Tibial nerve (tissue), 4 donors: ENCODE results near the gene MSN. TPM values are rescaled to one million over a fixed set of nuclear protein-coding genes. Genes with fewer than 3 reads are reported as not detected.
"Not testable (repeated sequence)": the region's sequence is repeated elsewhere in the genome, so short reads cannot be mapped to it uniquely, and the experiment has no call there.

Source experiments
- DNase-seq, 2 donors: peaks; one replicate each; pipeline ENCODE4 v3.0.0-alpha.2; 2019; ENCODE audit warnings: low spot score in 2 of 2
- H3K27ac ChIP-seq, 4 donors: fragments of 200-600 bp; sonication (generic) in 3 of 4; one replicate each; pipeline ENCODE4 v1.5.1; 2017 to 2019; ENCODE audit warnings: mild to moderate bottlenecking in 1 of 4
- H3K27me3 ChIP-seq, 2 donors: fragments of 200-600 bp; sonication (generic) in 1 of 2; one replicate each; pipeline versions ENCODE4 v1.5.1 to v1.6.0; 2017 to 2019
- H3K36me3 ChIP-seq, 3 donors: fragments of 200-600 bp; sonication (generic); one replicate each; pipeline ENCODE4 v1.5.1; 2018 to 2019
- H3K4me1 ChIP-seq, 4 donors: fragments of 200-600 bp; sonication (generic) in 3 of 4; one replicate each; pipeline ENCODE4 v1.5.1; 2017 to 2019
- H3K4me3 ChIP-seq, 4 donors: fragments of 200-600 bp; sonication (generic) in 3 of 4; one replicate each; pipeline ENCODE4 v1.5.1; 2017 to 2019; ENCODE audit warnings: mild to moderate bottlenecking in 1 of 4, moderate library complexity in 1 of 4
- H3K9me3 ChIP-seq, 4 donors: fragments of 200-600 bp; sonication (generic) in 3 of 4; one replicate each; pipeline ENCODE4 v1.5.1; 2017 to 2019
- EP300 ChIP-seq, 2 donors: sonication (generic); formaldehyde crosslinking; IDR thresholded peaks; one replicate each; pipeline ENCODE4 v1.6.1; 2017; ENCODE audit warnings: antibody characterized with exemption in 2 of 2, mild to moderate bottlenecking in 1 of 2
- POLR2A ChIP-seq, 2 donors: fragments of 450-650 bp; IDR thresholded peaks; one replicate each; pipeline ENCODE4 v1.6.1; 2017; ENCODE audit warnings: antibody characterized with exemption in 2 of 2, mild to moderate bottlenecking in 2 of 2, moderate library complexity in 2 of 2
- WGBS, 2 donors: methylation state at CpG; one replicate each; pipeline ENCODE4 v1.1.5; 2018; 5-methylcytosine and 5-hydroxymethylcytosine counted together
- total RNA-seq, 4 donors: library from RNA; depleted of rRNA; stranded (reverse); fragments of >200 nt; gene quantifications; one replicate each; pipeline ENCODE4 v1.1.0, GENCODE V29; 2016
- TF ChIP-seq, protein P1 (sequence below), 5 experiments: fragments of 200-600 bp in 3 of 5; fragments of 450-650 bp in 2 of 5; sonication (generic) in 3 of 5; IDR thresholded peaks; one replicate each; pipeline ENCODE4 v1.5.1; 2016 to 2019; ENCODE audit warnings: antibody characterized with exemption in 5 of 5, mild to moderate bottlenecking in 3 of 5, moderate library complexity in 2 of 5

MSN gene
- total RNA-seq = 100 to 1,000 TPM; 215 to 284 (median 258) TPM

DNA sequence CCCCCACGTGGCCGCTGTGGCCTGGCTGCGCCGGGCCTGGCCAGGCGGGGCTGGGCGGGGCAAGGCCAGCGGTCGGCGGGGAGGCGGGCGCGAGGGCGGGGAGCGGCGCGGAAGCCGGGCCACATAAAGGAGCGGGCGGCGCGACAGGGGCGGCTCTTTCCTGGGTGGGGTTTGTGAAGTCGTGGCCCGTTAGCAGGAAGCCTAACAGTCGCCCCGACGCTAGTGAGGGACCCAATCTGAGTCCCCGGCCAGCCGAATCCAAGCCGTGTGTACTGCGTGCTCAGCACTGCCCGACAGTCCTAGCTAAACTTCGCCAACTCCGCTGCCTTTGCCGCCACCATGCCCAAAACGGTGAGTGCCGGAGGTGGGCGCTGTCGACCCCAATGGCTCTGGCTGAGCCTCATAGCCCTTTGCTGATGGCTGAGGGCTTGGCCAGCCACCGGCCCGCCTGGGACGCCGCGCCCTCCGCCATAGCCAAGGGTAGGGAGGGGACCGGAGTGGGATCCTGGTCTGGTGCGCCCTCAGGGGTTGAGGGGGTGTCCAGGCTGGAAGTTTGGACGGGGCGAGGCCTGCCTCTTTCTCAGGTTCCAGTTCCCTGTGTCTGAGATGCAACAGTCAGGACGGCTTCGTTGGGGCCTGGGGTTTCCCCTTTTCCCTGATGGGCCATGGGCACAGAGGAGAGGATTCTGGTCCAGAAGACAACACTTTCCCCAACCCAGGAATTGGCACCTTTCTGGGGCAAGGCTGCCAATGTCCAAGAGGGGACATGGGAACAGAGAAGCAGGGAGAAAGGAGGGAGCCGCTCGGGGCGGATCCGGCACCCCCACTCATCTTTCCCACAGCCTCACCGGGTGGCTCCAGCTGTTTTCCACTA lies at the start of gene MSN:
Gene MSN (plus strand): TSS at position 152 of the 874 bp plus-strand sequence. CDS start 188 bp downstream, at position 340.
- Histone ChIP-seq H3K4me1 (peaks cover 0 to 30% (median 5%) of the 10 kb centered on the region in 4 donors), H3K27me3 (peaks cover 0 to 13% of the 10 kb centered on the region in 2 donors), H3K4me3 (peak within 1 kb of the TSS; percentile 57 to 83 (median 71)), H3K27ac (peak within 1 kb of the TSS; percentile 86 to 99 (median 94)), H3K9me3 (no peaks in the 10 kb centered on the region), H3K36me3 (no peaks in the 10 kb centered on the region)
- TF ChIP-seq EP300 (IDR thresholded peaks at IDR 0.05) = peak in 1 of 2 donors; percentile 81
- TF ChIP-seq, protein P1, sequence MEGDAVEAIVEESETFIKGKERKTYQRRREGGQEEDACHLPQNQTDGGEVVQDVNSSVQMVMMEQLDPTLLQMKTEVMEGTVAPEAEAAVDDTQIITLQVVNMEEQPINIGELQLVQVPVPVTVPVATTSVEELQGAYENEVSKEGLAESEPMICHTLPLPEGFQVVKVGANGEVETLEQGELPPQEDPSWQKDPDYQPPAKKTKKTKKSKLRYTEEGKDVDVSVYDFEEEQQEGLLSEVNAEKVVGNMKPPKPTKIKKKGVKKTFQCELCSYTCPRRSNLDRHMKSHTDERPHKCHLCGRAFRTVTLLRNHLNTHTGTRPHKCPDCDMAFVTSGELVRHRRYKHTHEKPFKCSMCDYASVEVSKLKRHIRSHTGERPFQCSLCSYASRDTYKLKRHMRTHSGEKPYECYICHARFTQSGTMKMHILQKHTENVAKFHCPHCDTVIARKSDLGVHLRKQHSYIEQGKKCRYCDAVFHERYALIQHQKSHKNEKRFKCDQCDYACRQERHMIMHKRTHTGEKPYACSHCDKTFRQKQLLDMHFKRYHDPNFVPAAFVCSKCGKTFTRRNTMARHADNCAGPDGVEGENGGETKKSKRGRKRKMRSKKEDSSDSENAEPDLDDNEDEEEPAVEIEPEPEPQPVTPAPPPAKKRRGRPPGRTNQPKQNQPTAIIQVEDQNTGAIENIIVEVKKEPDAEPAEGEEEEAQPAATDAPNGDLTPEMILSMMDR (IDR thresholded peaks at IDR 0.05) = no peak
- TF ChIP-seq POLR2A (IDR thresholded peaks at IDR 0.05) = peak; percentile 56 to 72
- WGBS, 2 donors = 0 to 39% methylated on average over 8 to 52 of the region's 56 CpGs
- peak; percentile 55 to 57 for DNase-seq

DNA sequence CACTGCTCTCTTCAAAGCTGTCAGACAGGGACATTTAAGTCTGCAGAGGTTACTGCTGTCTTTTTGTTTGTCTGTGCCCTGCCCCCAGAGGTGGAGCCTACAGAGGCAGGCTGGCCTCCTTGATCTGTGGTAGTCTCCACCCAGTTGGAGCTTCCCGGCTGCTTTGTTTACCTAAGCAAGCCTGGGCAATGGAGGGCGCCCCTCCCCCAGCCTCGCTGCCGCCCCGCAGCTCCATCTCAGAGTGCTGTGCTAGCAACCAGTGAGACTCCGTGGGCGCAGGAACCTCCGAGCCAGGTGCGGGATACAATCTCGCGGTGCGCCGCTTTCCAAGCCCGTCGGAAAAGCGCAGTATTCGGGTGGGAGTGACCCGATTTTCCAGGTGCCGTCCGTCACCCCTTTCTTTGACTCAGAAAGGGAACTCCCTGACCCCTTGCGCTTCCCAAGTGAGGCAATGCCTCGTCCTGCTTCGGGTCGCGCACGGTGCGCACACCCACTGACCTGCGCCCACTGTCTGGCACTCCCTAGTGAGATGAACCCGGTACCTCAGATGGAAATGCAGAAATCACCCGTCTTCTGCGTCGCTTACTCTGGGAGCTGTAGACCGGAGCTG lies 47.3 kb upstream of the MSN start:
- not testable (repeated sequence) for H3K9me3 ChIP-seq, H3K27me3 ChIP-seq, H3K27ac ChIP-seq, DNase-seq, H3K36me3 ChIP-seq, H3K4me1 ChIP-seq, H3K4me3 ChIP-seq
- 80 to 98% methylated on average over 24 to 33 of the region's 33 CpGs for WGBS, 2 donors

- no peak overlapping the region for H3K27ac ChIP-seq
- no peaks in the 10 kb centered on the region for H3K36me3 ChIP-seq
- H3K9me3 ChIP-seq = no peaks in the 10 kb centered on the region
- H3K27me3 ChIP-seq = peaks cover 0 to 17% of the 10 kb centered on the region in 2 donors
- TF ChIP-seq POLR2A (IDR thresholded peaks at IDR 0.05) (no peak), EP300 (IDR thresholded peaks at IDR 0.05) (no peak)
- TF ChIP-seq, protein P1 (IDR thresholded peaks at IDR 0.05) = no peak
- WGBS, 2 donors = 82 to 94% methylated on average over 3 of the region's 3 CpGs
- H3K4me3 ChIP-seq = no peak overlapping the region
- H3K4me1 ChIP-seq = peaks cover 0 to 15% (median 6%) of the 10 kb centered on the region in 4 donors
- DNase-seq = no peak
These were observed 36.7 kb upstream of the MSN start for GRCh38 chrX:65630771-65631170.

DNA sequence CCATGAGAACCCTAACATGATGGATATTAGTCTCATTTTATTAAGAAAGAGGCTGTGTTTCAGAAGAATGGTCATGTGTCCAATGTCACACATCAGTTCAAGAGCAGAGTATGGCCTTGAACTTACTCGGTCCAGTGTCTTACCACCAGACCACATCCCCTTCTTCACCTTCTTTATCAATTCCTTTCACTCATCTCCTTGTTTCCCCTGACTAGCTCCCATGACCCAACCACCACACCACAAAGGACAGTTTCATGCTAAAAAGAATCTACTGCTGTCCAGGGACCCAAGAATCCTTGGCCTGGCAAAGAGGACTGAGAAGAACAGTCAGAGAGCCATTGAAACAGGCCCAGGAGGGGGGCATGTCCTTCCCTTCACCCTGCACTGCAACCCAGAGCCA lies 33.6 kb upstream of the MSN start:
- TF ChIP-seq POLR2A (IDR thresholded peaks at IDR 0.05) (no peak), EP300 (IDR thresholded peaks at IDR 0.05) (no peak)
- TF ChIP-seq, protein P1 (IDR thresholded peaks at IDR 0.05) = no peak
- no peak overlapping the region for H3K4me3 ChIP-seq
- peaks cover 0 to 8% of the 10 kb centered on the region in 2 donors for H3K27me3 ChIP-seq
- peak overlapping the region in 2 of 4 donors; percentile 80 to 84 for H3K27ac ChIP-seq
- no peak for DNase-seq
- H3K4me1 ChIP-seq = peaks cover 0 to 22% (median 8%) of the 10 kb centered on the region in 4 donors
- no peaks in the 10 kb centered on the region for H3K36me3 ChIP-seq
- 58 to 81% methylated on average over 1 of the region's 1 CpG for WGBS, 2 donors
- H3K9me3 ChIP-seq = no peaks in the 10 kb centered on the region

- peaks cover 0 to 22% (median 8%) of the 10 kb centered on the region in 4 donors for H3K4me1 ChIP-seq
- peaks cover 0 to 8% of the 10 kb centered on the region in 2 donors for H3K27me3 ChIP-seq
- H3K4me3 ChIP-seq = no peak overlapping the region
- no peaks in the 10 kb centered on the region for H3K9me3 ChIP-seq
- no peaks in the 10 kb centered on the region for H3K36me3 ChIP-seq
- TF ChIP-seq EP300 (IDR thresholded peaks at IDR 0.05) (no peak), POLR2A (IDR thresholded peaks at IDR 0.05) (no peak)
- TF ChIP-seq, protein P1 (IDR thresholded peaks at IDR 0.05) = no peak
- H3K27ac ChIP-seq = peak overlapping the region in 3 of 4 donors; percentile 41 to 84 (median 80)
- DNase-seq = no peak
- WGBS, 2 donors = 74 to 87% methylated on average over 4 of the region's 4 CpGs
These were observed 32.7 kb upstream of the MSN start for GRCh38 chrX:65634732-65635131.
